WTC11 (cell line): Measurements from ENCODE around the gene TAF11L14. TPM values are rescaled to one million over a fixed set of nuclear protein-coding genes. Genes with fewer than 3 reads are reported as not detected.

Experiments used
- ATAC-seq: fragments of 200-7000 bp; cut with Tn5 transposase; 2 replicates; pipeline ENCODE4 v1.10.0; 2021; ENCODE audit warnings: mild to moderate bottlenecking, moderate library complexity
- CTCF ChIA-PET: fragments of 300-600 bp; sonication (Branson Sonifier 250); formaldehyde crosslinking; loops from one replicate; lab custom pipeline; 2021; ENCODE audit warnings: antibody characterized with exemption; lab: Charles Lee
- POLR2A ChIA-PET: fragments of 350-600 bp; sonication (Branson Sonifier 250); formaldehyde crosslinking; loops from one replicate; lab custom pipeline; 2021; ENCODE audit warnings: antibody characterized with exemption; lab: Charles Lee
- DNase-seq: peaks from one replicate; pipeline ENCODE4 v3.0.0; 2021; ENCODE audit warnings: low spot score
- H3K27ac Mint-ChIP-seq: 2 replicates; pipeline ENCODE4 v1.8.0; 2021; ENCODE audit warnings: mixed read lengths
- H3K27me3 Mint-ChIP-seq: 2 replicates; pipeline ENCODE4 v1.8.0; 2021; ENCODE audit warnings: low read depth, mild to moderate bottlenecking, moderate library complexity, mixed read lengths
- H3K36me3 Mint-ChIP-seq: 2 replicates; pipeline ENCODE4 v1.8.0; 2021; ENCODE audit warnings: mixed read lengths
- H3K4me1 Mint-ChIP-seq: 2 replicates; pipeline ENCODE4 v1.8.0; 2022; ENCODE audit warnings: mixed read lengths
- H3K4me3 Mint-ChIP-seq: 2 replicates; pipeline ENCODE4 v1.8.0; 2021; ENCODE audit warnings: mild to moderate bottlenecking, moderate library complexity, mixed read lengths
- H3K9me3 Mint-ChIP-seq: 2 replicates; pipeline ENCODE4 v1.8.0; 2021; ENCODE audit warnings: mixed read lengths
- ATF1 ChIP-seq: sonication (generic); formaldehyde crosslinking; IDR thresholded peaks from 2 replicates; pipeline ENCODE4 v1.8.1; 2023; ENCODE audit warnings: mild to moderate bottlenecking, moderate library complexity, missing genetic modification reagents
- ATF6 ChIP-seq: sonication (generic); formaldehyde crosslinking; IDR thresholded peaks from 2 replicates; pipeline ENCODE4 v1.8.1; 2023; ENCODE audit warnings: mild to moderate bottlenecking, missing genetic modification reagents
- E2F4 ChIP-seq: sonication (generic); formaldehyde crosslinking; IDR thresholded peaks from 2 replicates; pipeline ENCODE4 v1.8.1; 2022; ENCODE audit warnings: low read depth, mild to moderate bottlenecking, moderate library complexity, missing genetic modification reagents, borderline replicate concordance
- EMX1 ChIP-seq: fragments of 250-450 bp; sonication (Bioruptor Pico); IDR thresholded peaks from 2 replicates; pipeline ENCODE4 v1.8.0; 2021; ENCODE audit warnings: mild to moderate bottlenecking
- FOXJ3 ChIP-seq: sonication (generic); formaldehyde crosslinking; IDR thresholded peaks from 2 replicates; pipeline ENCODE4 v1.9.0; 2021; ENCODE audit warnings: missing genetic modification reagents, mild to moderate bottlenecking, borderline replicate concordance
- FOXK1 ChIP-seq: sonication (generic); formaldehyde crosslinking; IDR thresholded peaks from 2 replicates; pipeline ENCODE4 v1.8.0; 2022; ENCODE audit warnings: mild to moderate bottlenecking, moderate library complexity, missing genetic modification reagents
- GRHL2 ChIP-seq: fragments of 250-450 bp; sonication (Bioruptor Pico); IDR thresholded peaks from 2 replicates; pipeline ENCODE4 v1.8.0; 2022; ENCODE audit warnings: mild to moderate bottlenecking, moderate library complexity; ENCODE audit not compliant: insufficient replicate concordance, severe bottlenecking
- GTF2I ChIP-seq: fragments of 250-450 bp; sonication (Bioruptor Pico); conservative IDR thresholded peaks from 2 replicates; pipeline ENCODE4 v1.4.0; 2021; ENCODE audit warnings: mild to moderate bottlenecking
- JAZF1 ChIP-seq: fragments of 250-450 bp; sonication (Bioruptor Pico); IDR thresholded peaks from 2 replicates; pipeline ENCODE4 v1.9.0; 2021; ENCODE audit warnings: moderate library complexity, mild to moderate bottlenecking, inconsistent platforms
- MXD4 ChIP-seq: fragments of 250-450 bp; sonication (Bioruptor Pico); IDR thresholded peaks from 2 replicates; pipeline ENCODE4 v1.8.0; 2021; ENCODE audit warnings: mild to moderate bottlenecking, moderate library complexity, borderline replicate concordance
- NR3C1 ChIP-seq: sonication (generic); formaldehyde crosslinking; conservative IDR thresholded peaks from 2 replicates; pipeline ENCODE4 v1.8.1; 2023; ENCODE audit warnings: low read depth, mild to moderate bottlenecking, missing genetic modification reagents
- PRRX2 ChIP-seq: fragments of 250-450 bp; sonication (Bioruptor Pico); IDR thresholded peaks from 2 replicates; pipeline ENCODE4 v1.8.0; 2021; ENCODE audit warnings: mild to moderate bottlenecking
- TEAD1 ChIP-seq: sonication (generic); formaldehyde crosslinking; IDR thresholded peaks from 2 replicates; pipeline ENCODE4 v1.8.0; 2022; ENCODE audit warnings: mild to moderate bottlenecking, missing genetic modification reagents
- TP53 ChIP-seq: sonication (generic); formaldehyde crosslinking; IDR thresholded peaks from 2 replicates; pipeline ENCODE4 v1.8.1; 2023; ENCODE audit warnings: mild to moderate bottlenecking, missing genetic modification reagents
- ZBTB21 ChIP-seq: sonication (generic); formaldehyde crosslinking; IDR thresholded peaks from 2 replicates; pipeline ENCODE4 v1.8.1; 2023; ENCODE audit warnings: mild to moderate bottlenecking, missing genetic modification reagents, borderline replicate concordance
- total RNA-seq: library from RNA; stranded (reverse); gene quantifications from 3 replicates; pipeline ENCODE4 v1.2.3, GENCODE V29; 2021
- TF ChIP-seq, protein P1 (sequence below): sonication (generic); formaldehyde crosslinking; IDR thresholded peaks from 2 replicates; pipeline ENCODE4 v1.8.0; 2022; ENCODE audit warnings: mild to moderate bottlenecking, missing genetic modification reagents
- TF ChIP-seq, protein P2 (sequence below): sonication (generic); formaldehyde crosslinking; IDR thresholded peaks from 2 replicates; pipeline ENCODE4 v1.8.1; 2023; ENCODE audit warnings: mild to moderate bottlenecking, moderate library complexity, missing genetic modification reagents
- TF ChIP-seq, protein P3 (sequence below): fragments of 200-600 bp; IDR thresholded peaks from 2 replicates; pipeline ENCODE4 v1.8.0; 2022; ENCODE audit warnings: antibody characterized with exemption
- TF ChIP-seq, protein P4 (sequence below): sonication (generic); formaldehyde crosslinking; conservative IDR thresholded peaks from 2 replicates; pipeline ENCODE4 v1.8.1; 2023; ENCODE audit warnings: mild to moderate bottlenecking, low read depth, missing genetic modification reagents, moderate library complexity

TAF11L14 gene
- total RNA-seq, 1 experiment from 2014 or later = not detected

GRCh38 chr5:17678751-17679324 is 44.6 kb downstream of the TAF11L14 start:
- TF ChIP-seq ZBTB21 (no peak), FOXJ3 (no peak), ATF6 (CRISPR knock-in tag) (no peak), MXD4 (CRISPR knock-in tag) (no peak)
- TF ChIP-seq, protein P1, sequence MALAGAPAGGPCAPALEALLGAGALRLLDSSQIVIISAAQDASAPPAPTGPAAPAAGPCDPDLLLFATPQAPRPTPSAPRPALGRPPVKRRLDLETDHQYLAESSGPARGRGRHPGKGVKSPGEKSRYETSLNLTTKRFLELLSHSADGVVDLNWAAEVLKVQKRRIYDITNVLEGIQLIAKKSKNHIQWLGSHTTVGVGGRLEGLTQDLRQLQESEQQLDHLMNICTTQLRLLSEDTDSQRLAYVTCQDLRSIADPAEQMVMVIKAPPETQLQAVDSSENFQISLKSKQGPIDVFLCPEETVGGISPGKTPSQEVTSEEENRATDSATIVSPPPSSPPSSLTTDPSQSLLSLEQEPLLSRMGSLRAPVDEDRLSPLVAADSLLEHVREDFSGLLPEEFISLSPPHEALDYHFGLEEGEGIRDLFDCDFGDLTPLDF (CRISPR knock-in tag) = no peak
- TF ChIP-seq, protein P2, sequence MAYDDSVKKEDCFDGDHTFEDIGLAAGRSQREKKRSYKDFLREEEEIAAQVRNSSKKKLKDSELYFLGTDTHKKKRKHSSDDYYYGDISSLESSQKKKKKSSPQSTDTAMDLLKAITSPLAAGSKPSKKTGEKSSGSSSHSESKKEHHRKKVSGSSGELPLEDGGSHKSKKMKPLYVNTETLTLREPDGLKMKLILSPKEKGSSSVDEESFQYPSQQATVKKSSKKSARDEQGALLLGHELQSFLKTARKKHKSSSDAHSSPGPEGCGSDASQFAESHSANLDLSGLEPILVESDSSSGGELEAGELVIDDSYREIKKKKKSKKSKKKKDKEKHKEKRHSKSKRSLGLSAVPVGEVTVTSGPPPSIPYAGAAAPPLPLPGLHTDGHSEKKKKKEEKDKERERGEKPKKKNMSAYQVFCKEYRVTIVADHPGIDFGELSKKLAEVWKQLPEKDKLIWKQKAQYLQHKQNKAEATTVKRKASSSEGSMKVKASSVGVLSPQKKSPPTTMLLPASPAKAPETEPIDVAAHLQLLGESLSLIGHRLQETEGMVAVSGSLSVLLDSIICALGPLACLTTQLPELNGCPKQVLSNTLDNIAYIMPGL (CRISPR knock-in tag) = no peak
- no peak overlapping the region for H3K27ac Mint-ChIP-seq
- no peaks in the 10 kb centered on the region for H3K9me3 Mint-ChIP-seq
- H3K4me3 Mint-ChIP-seq = no peak overlapping the region
- CTCF ChIA-PET = no interaction called here
- no peaks in the 10 kb centered on the region for H3K36me3 Mint-ChIP-seq
- no peaks in the 10 kb centered on the region for H3K4me1 Mint-ChIP-seq
- DNase-seq = no peak
- ATAC-seq = no peak
- no peaks in the 10 kb centered on the region for H3K27me3 Mint-ChIP-seq
- POLR2A ChIA-PET = no interaction called here

DNA sequence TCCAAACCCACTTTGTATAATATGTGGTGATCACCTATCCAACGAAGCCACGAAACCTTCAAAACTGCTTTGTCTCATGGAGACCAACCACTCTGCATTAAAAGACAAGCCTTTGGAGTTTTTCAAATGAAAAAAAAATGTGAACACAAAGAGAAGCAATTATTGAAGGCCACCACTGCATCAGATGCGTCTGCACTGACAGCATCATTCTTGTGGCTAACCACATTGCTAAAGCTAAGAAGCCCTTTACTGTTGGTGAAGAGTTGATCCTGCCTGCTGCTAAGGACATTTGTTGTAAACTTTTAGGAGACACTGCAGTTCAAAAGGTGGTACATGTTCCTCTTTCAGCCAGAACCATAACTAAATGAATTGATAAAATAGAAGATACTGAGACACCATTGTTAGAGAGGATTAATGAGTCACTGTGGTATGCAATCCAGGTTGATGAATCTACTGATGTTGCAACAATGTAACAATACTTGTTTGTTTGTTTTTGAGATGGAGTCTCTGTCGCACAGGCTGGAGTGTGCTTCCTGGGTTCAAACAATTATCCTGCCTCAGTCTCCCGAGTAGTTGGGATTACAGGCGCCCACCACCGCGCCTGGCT is 45.4 kb downstream of the TAF11L14 start:
- ChIA-PET POLR2A (no interaction called here), CTCF (no interaction called here)
- Mint-ChIP-seq H3K4me1 (no peaks in the 10 kb centered on the region), H3K9me3 (no peaks in the 10 kb centered on the region), H3K4me3 (no peak overlapping the region), H3K36me3 (no peaks in the 10 kb centered on the region), H3K27me3 (no peaks in the 10 kb centered on the region), H3K27ac (no peak overlapping the region)
- ATAC-seq (no peak), DNase-seq (no peak)
- TF ChIP-seq PRRX2 (CRISPR knock-in tag) = no peak

DNA sequence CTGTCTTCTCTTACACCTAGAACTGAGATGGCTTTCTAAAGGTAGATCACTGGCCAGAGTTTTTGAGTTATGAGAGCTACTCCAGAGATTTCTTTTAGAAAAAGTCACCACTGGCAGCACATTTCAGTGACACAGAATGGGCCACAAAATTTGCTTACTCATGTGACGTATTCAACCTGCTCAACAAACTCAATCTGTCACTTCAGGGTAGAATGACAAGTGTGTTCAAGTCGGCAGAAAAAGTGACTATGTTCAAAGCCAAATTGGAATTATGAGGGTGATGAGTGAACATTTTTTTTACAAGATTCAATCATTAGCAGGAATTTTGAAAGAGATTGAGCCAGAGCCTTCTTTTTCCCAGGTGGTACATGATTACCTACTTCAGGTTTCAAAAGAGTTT is 46.5 kb downstream of the TAF11L14 start:
- H3K4me1 Mint-ChIP-seq = no peaks in the 10 kb centered on the region
- H3K27ac Mint-ChIP-seq = no peak overlapping the region
- no peaks in the 10 kb centered on the region for H3K36me3 Mint-ChIP-seq
- ATAC-seq (no peak), DNase-seq (no peak)
- no peaks in the 10 kb centered on the region for H3K27me3 Mint-ChIP-seq
- no peak for TF ChIP-seq ATF1 (CRISPR knock-in tag)
- no peak for TF ChIP-seq JAZF1 (CRISPR knock-in tag)
- TF ChIP-seq FOXK1 (CRISPR knock-in tag) = no peak
- no peak for TF ChIP-seq MXD4 (CRISPR knock-in tag)
- no peak for TF ChIP-seq EMX1 (CRISPR knock-in tag)
- TF ChIP-seq E2F4 (CRISPR knock-in tag) = no peak
- no peak for TF ChIP-seq NR3C1 (CRISPR knock-in tag)
- TF ChIP-seq TEAD1 (CRISPR knock-in tag) = no peak
- no peak for TF ChIP-seq TP53 (CRISPR knock-in tag)
- TF ChIP-seq GTF2I (CRISPR knock-in tag) = no peak
- TF ChIP-seq, protein P3, sequence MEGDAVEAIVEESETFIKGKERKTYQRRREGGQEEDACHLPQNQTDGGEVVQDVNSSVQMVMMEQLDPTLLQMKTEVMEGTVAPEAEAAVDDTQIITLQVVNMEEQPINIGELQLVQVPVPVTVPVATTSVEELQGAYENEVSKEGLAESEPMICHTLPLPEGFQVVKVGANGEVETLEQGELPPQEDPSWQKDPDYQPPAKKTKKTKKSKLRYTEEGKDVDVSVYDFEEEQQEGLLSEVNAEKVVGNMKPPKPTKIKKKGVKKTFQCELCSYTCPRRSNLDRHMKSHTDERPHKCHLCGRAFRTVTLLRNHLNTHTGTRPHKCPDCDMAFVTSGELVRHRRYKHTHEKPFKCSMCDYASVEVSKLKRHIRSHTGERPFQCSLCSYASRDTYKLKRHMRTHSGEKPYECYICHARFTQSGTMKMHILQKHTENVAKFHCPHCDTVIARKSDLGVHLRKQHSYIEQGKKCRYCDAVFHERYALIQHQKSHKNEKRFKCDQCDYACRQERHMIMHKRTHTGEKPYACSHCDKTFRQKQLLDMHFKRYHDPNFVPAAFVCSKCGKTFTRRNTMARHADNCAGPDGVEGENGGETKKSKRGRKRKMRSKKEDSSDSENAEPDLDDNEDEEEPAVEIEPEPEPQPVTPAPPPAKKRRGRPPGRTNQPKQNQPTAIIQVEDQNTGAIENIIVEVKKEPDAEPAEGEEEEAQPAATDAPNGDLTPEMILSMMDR = no peak
- TF ChIP-seq GRHL2 = no peak
- TF ChIP-seq, protein P4, sequence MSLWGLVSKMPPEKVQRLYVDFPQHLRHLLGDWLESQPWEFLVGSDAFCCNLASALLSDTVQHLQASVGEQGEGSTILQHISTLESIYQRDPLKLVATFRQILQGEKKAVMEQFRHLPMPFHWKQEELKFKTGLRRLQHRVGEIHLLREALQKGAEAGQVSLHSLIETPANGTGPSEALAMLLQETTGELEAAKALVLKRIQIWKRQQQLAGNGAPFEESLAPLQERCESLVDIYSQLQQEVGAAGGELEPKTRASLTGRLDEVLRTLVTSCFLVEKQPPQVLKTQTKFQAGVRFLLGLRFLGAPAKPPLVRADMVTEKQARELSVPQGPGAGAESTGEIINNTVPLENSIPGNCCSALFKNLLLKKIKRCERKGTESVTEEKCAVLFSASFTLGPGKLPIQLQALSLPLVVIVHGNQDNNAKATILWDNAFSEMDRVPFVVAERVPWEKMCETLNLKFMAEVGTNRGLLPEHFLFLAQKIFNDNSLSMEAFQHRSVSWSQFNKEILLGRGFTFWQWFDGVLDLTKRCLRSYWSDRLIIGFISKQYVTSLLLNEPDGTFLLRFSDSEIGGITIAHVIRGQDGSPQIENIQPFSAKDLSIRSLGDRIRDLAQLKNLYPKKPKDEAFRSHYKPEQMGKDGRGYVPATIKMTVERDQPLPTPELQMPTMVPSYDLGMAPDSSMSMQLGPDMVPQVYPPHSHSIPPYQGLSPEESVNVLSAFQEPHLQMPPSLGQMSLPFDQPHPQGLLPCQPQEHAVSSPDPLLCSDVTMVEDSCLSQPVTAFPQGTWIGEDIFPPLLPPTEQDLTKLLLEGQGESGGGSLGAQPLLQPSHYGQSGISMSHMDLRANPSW (CRISPR knock-in tag) = no peak
- POLR2A ChIA-PET = no interaction called here
- CTCF ChIA-PET = no interaction called here
- no peak overlapping the region for H3K4me3 Mint-ChIP-seq
- no peaks in the 10 kb centered on the region for H3K9me3 Mint-ChIP-seq
